ENCODE measurements around the gene KCNK4.

DNA sequence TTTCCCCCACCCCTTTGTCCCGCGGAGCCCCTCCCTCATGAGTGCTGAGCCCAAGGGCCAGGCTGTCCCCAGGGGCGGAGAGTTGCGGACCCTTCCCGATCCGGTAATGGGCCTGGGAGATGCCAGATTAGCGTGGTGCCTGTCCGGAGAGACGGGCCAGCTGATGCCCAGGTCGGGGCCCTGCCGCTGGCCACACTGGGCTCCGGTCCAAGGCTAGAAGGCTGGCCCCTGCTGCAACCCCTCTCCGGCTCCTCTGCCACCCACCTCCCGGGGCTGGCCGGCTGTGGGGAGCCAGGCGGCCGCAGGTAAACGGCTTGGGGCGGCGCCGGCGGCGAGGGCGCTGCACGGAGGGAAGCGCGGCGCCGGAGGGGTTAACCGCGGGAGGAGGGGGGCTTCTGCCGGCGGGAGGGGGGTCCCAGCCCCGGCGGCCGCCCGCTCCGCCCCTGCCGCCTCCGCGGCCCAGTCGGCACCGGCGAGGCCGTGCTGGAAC lies at the start of gene KCNK4:
- TF ChIP-seq, protein P1, sequence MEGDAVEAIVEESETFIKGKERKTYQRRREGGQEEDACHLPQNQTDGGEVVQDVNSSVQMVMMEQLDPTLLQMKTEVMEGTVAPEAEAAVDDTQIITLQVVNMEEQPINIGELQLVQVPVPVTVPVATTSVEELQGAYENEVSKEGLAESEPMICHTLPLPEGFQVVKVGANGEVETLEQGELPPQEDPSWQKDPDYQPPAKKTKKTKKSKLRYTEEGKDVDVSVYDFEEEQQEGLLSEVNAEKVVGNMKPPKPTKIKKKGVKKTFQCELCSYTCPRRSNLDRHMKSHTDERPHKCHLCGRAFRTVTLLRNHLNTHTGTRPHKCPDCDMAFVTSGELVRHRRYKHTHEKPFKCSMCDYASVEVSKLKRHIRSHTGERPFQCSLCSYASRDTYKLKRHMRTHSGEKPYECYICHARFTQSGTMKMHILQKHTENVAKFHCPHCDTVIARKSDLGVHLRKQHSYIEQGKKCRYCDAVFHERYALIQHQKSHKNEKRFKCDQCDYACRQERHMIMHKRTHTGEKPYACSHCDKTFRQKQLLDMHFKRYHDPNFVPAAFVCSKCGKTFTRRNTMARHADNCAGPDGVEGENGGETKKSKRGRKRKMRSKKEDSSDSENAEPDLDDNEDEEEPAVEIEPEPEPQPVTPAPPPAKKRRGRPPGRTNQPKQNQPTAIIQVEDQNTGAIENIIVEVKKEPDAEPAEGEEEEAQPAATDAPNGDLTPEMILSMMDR (IDR thresholded peaks at IDR 0.05; ENCODE audit: low read depth, low read length, poor library complexity, severe bottlenecking) = no peak
- no peak for TF ChIP-seq EZH2phosphoT487 (IDR thresholded peaks at IDR 0.05; ENCODE audit: borderline replicate concordance, low read length)
